Calu3 (cell line): ENCODE results near the gene DPYD. TPM values are rescaled to one million over a fixed set of nuclear protein-coding genes. Genes with fewer than 3 reads are reported as not detected.

Source experiments
- BruUV-seq: library from RNA; stranded (reverse); fragments of 400-500 nt; replicated peaks from 2 replicates; lab custom pipeline; 2021; lab: Mats Ljungman, UMichigan
- CTCF ChIA-PET: fragments of 300-600 bp; sonication (Branson Sonifier 250); formaldehyde crosslinking; loops from one replicate; lab custom pipeline; 2022; ENCODE audit warnings: antibody characterized with exemption; lab: Charles Lee
- DNase-seq: peaks from one replicate; pipeline ENCODE4 v3.0.0; 2022
- H3K27ac Mint-ChIP-seq: one replicate; pipeline ENCODE4 v1.8.0; 2022; ENCODE audit warnings: mixed read lengths; ENCODE audit not compliant: unreplicated experiment
- H3K27me3 Mint-ChIP-seq: one replicate; pipeline ENCODE4 v1.8.0; 2022; ENCODE audit warnings: mixed read lengths; ENCODE audit not compliant: unreplicated experiment
- H3K36me3 Mint-ChIP-seq: one replicate; pipeline ENCODE4 v1.8.0; 2022; ENCODE audit warnings: mild to moderate bottlenecking, moderate library complexity, mixed read lengths; ENCODE audit not compliant: insufficient read depth, unreplicated experiment
- H3K4me1 Mint-ChIP-seq: one replicate; pipeline ENCODE4 v1.8.0; 2022; ENCODE audit warnings: mild to moderate bottlenecking, low read depth, mixed read lengths; ENCODE audit not compliant: unreplicated experiment
- H3K4me3 Mint-ChIP-seq: one replicate; pipeline ENCODE4 v1.8.0; 2022; ENCODE audit warnings: mild to moderate bottlenecking, low read depth, moderate library complexity, mixed read lengths; ENCODE audit not compliant: unreplicated experiment
- H3K9me3 Mint-ChIP-seq: one replicate; pipeline ENCODE4 v1.8.0; 2022; ENCODE audit warnings: low read depth, mixed read lengths; ENCODE audit not compliant: unreplicated experiment
- CTCF ChIP-seq: fragments of 200-600 bp; IDR thresholded peaks from one replicate; pipeline ENCODE4 v1.8.0; 2022; ENCODE audit warnings: antibody characterized with exemption; ENCODE audit not compliant: unreplicated experiment
- intact Hi-C: fragments of 100-400 bp; cut with micrococcal nuclease; formaldehyde crosslinking; loops from one replicate; pipeline ENCODE4 v1.10.0; 2022; ENCODE audit not compliant: unreplicated experiment
- total RNA-seq: library from RNA; stranded (reverse); gene quantifications from 2 replicates; pipeline ENCODE4 v1.2.3, GENCODE V29; 2022

The DPYD gene
- total RNA-seq, 1 experiment from 2014 or later, result 15.6 TPM

GRCh38 chr1:97337250-97338030 is 583.4 kb downstream of the DPYD start:
- Mint-ChIP-seq H3K9me3 (no peaks in the 10 kb centered on the region), H3K27ac (peak overlapping the region; percentile 30), H3K27me3 (no peaks in the 10 kb centered on the region), H3K36me3 (no peaks in the 10 kb centered on the region), H3K4me3 (no peak overlapping the region), H3K4me1 (peaks cover 24% of the 10 kb centered on the region)
- TF ChIP-seq CTCF, result no peak
- DNase-seq, result peak; percentile 0
- intact Hi-C loops, result no loop called here
- CTCF ChIA-PET, result interaction anchor here (1.3 kb wide), 1 partner anchor 188 kb away, joined by 3 read pairs; no protein-coding TSS in a partner anchor
- no TSS peak for BruUV-seq

GRCh38 chr1:97334454-97334853 is 586.4 kb downstream of the DPYD start:
- Mint-ChIP-seq H3K27ac (no peak overlapping the region), H3K27me3 (no peaks in the 10 kb centered on the region), H3K9me3 (no peaks in the 10 kb centered on the region), H3K36me3 (no peaks in the 10 kb centered on the region), H3K4me1 (peaks cover 24% of the 10 kb centered on the region), H3K4me3 (no peak overlapping the region)
- no TSS peak for BruUV-seq
- TF ChIP-seq CTCF, result no peak
- intact Hi-C loops, result no loop called here
- no peak for DNase-seq
- CTCF ChIA-PET, result interaction anchor here (0.6 to 0.7 kb wide), 2 partner anchors 28 to 661 kb away, joined by 4 to 6 read pairs; no protein-coding TSS in a partner anchor

GRCh38 chr1:97332716-97333115 is 588.1 kb downstream of the DPYD start:
- H3K27ac Mint-ChIP-seq, result no peak overlapping the region

GRCh38 chr1:97331165-97331564 is 589.7 kb downstream of the DPYD start:
- CTCF ChIA-PET, result no interaction called here
- Mint-ChIP-seq H3K36me3 (no peaks in the 10 kb centered on the region), H3K9me3 (no peaks in the 10 kb centered on the region), H3K4me1 (peaks cover 7% of the 10 kb centered on the region), H3K27me3 (no peaks in the 10 kb centered on the region), H3K27ac (no peak overlapping the region), H3K4me3 (no peak overlapping the region)
- TF ChIP-seq CTCF, result no peak
- BruUV-seq, result no TSS peak
- intact Hi-C loops, result no loop called here
- DNase-seq, result no peak

More at GRCh38 chr1:97332716-97333115, 588.1 kb downstream of the DPYD start:
- no peaks in the 10 kb centered on the region for H3K36me3 Mint-ChIP-seq
- H3K4me1 Mint-ChIP-seq, result peaks cover 22% of the 10 kb centered on the region
- CTCF ChIA-PET, result interaction anchor here (0.6 to 0.7 kb wide), 2 partner anchors 27 to 39 kb away, joined by 3 read pairs; no protein-coding TSS in a partner anchor
- TF ChIP-seq CTCF, result no peak
- BruUV-seq, result no TSS peak
- no peak overlapping the region for H3K4me3 Mint-ChIP-seq
- no peaks in the 10 kb centered on the region for H3K9me3 Mint-ChIP-seq
- no peaks in the 10 kb centered on the region for H3K27me3 Mint-ChIP-seq
- no peak for DNase-seq
- intact Hi-C loops, result no loop called here
